ENCODE measurements around the gene DNAJB6.
A peak's percentile ranks its signal among the peaks of the same experiment; 100 is the strongest.

The DNAJB6 gene

DNA sequence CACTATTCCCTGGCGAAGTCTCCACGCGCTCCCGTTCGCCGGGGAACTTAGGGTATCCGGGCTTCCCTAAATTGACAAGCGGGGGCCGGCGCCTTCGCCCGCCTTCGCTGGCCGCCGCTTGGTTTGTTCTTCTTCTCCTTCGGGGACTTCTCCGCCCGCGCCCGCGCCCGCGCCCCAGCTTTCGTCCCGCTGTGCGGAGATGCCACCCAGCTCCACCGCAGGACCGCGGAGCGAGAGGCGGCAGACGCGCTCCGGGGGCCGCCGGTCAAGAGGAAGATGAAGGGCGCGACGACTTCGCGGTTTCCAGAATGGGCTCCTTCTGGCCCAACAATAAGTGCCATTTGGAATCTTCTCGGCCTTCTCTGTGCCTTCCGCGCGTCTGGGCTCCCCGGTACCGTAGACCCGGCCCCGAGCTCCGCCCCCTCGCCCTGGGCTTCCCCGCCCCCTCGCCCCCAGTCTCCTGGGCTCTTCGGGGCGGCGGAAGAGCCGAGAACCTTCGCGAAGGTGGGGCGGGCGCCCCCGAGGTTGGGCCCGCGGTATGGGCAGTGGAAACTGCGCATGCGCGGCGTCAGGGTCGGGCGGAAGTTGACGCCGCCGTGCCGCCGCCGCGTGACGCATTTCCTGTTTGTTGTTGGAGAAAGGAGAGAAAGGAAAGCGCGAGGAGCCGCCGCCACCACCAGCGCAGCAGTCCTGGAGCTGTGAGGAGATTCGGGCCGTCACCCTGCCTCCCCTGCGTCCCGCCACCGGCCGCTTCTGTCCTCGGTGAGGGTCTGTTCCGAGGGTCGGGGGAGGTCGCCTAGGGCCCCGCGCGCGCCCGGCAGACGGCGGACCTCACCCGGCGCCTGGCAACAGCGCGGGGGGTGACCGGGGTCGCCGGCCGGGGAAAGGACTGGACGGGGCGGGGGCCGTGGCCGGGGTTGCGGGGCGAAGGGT is at the start of gene DNAJB6:
Gene DNAJB6 (plus strand): TSS at position 622 of the 933 bp plus-strand sequence. CDS start 21,569 bp downstream, outside the sequence.
- TF ChIP-seq, protein P1, sequence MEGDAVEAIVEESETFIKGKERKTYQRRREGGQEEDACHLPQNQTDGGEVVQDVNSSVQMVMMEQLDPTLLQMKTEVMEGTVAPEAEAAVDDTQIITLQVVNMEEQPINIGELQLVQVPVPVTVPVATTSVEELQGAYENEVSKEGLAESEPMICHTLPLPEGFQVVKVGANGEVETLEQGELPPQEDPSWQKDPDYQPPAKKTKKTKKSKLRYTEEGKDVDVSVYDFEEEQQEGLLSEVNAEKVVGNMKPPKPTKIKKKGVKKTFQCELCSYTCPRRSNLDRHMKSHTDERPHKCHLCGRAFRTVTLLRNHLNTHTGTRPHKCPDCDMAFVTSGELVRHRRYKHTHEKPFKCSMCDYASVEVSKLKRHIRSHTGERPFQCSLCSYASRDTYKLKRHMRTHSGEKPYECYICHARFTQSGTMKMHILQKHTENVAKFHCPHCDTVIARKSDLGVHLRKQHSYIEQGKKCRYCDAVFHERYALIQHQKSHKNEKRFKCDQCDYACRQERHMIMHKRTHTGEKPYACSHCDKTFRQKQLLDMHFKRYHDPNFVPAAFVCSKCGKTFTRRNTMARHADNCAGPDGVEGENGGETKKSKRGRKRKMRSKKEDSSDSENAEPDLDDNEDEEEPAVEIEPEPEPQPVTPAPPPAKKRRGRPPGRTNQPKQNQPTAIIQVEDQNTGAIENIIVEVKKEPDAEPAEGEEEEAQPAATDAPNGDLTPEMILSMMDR (IDR thresholded peaks at IDR 0.05) = no peak
- H3K27ac ChIP-seq = peak within 1 kb of the TSS; percentile 87 to 97
- no peaks in the 10 kb centered on the region for H3K9me3 ChIP-seq
- intact Hi-C loops (cut with DNase I; ENCODE audit: low total_unique reads) = loop anchor here (5.0 kb wide), 1 partner anchor 64 kb away; no protein-coding TSS in a partner anchor
- no peaks in the 10 kb centered on the region for H3K27me3 ChIP-seq
- H3K36me3 ChIP-seq = no peaks in the 10 kb centered on the region
- peaks cover 4 to 46% (median 25%) of the 10 kb centered on the region in 4 donors for H3K4me1 ChIP-seq
- peak; percentile 90 to 96 for DNase-seq
- peak within 1 kb of the TSS; percentile 87 to 94 for H3K4me3 ChIP-seq

DNA sequence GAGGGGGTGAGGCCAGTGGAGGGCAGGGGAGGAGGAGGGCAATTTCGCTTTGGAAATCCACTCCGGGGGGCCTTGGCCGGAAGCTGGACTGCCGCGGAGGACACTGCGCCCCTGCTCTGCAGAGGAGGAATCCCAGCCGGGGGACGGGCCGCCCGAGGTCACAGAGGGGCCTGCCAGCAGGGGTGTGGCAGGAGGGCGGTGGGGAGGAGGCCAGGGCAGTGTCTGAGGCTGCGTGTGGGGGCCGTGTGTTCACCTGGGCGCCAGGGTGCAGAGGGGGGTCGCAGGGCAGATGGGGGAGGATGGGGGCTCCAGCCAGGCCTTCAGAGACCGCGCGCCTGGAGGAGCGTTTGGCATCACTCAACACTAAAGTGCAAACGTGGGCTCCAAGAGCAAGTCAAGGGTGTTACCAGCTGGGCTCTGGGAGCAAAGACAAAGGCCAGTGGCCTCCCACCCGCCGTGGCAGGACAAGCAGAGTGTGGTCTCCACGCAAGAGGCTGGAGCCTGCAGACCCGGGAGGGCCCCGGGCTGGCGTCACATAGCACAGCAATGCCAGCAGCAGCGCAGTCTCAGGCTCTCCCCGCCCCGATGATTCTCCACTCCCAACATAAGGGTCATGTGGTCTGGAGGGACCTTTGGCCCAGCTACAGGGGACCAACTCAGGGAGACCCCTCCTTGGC is 45.3 kb upstream of the DNAJB6 start:
- no peak for DNase-seq
- intact Hi-C loops (cut with DNase I; ENCODE audit: low total_unique reads) = no loop called here
- no peaks in the 10 kb centered on the region for H3K4me1 ChIP-seq
- H3K27me3 ChIP-seq = peaks cover 0 to 32% of the 10 kb centered on the region in 2 donors
- no peak overlapping the region for H3K27ac ChIP-seq
- H3K4me3 ChIP-seq = no peak overlapping the region
- TF ChIP-seq, protein P1 (IDR thresholded peaks at IDR 0.05) = no peak
- no peaks in the 10 kb centered on the region for H3K9me3 ChIP-seq
- H3K36me3 ChIP-seq = no peaks in the 10 kb centered on the region

DNA sequence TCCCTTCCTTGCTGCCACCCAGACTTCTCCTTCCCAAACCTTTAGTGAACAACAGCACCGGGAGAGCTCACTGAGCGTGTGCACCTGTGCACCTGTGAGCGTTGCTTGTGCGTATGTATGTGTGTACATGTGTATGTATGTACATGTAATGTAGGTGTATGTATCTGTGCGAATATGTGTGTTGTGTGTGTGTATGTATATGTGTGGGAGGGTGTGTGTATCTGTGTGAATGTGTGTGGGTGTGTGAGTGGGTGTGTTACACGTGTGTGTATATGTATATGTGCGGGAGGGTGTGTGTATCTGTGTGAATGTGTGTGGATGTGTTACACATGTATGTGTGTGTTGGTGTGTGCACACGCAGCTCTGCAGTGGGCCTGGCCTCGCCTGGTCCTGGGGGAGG is 44.5 kb upstream of the DNAJB6 start:
- H3K4me3 ChIP-seq = no peak overlapping the region
- peaks cover 0 to 32% of the 10 kb centered on the region in 2 donors for H3K27me3 ChIP-seq
- no peaks in the 10 kb centered on the region for H3K36me3 ChIP-seq
- intact Hi-C loops (cut with DNase I; ENCODE audit: low total_unique reads) = no loop called here
- no peaks in the 10 kb centered on the region for H3K9me3 ChIP-seq
- no peak overlapping the region for H3K27ac ChIP-seq
- no peaks in the 10 kb centered on the region for H3K4me1 ChIP-seq
- no peak for DNase-seq
- TF ChIP-seq, protein P1 (IDR thresholded peaks at IDR 0.05) = no peak

DNA sequence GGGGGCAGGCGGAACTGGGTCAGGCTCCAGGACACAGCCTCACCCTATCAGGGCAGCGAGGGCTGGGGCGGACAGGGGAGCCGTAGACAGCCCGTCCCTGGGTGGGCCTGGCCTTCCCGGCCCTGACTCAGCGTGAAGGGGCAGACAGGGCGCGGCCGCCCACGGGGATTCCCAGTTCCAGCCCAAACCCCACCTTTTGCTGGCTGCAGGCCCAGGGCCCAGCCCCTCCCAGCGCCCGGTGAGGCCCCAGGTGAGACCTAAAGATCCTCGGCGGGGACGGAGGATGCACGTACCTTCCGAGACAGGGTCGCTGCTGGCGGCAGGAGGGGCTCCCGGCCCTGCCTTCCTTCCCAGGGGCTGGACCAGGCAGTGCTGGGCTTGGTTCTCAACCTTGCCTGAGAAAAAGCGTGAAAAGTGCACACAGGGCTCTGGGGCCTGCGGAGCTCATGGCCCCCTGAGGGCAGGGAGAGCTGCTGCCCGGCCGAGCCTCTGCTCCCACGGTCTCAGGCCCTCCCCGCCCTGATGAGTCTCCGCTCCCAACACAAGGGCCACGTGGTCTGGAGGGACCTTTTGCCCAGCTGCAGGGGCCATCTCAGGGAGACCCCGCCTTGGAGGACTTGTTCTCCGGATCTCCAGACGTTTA is 43.9 kb upstream of the DNAJB6 start:
- Histone ChIP-seq H3K9me3 (no peaks in the 10 kb centered on the region), H3K27ac (no peak overlapping the region), H3K36me3 (no peaks in the 10 kb centered on the region), H3K4me1 (no peaks in the 10 kb centered on the region), H3K27me3 (peaks cover 0 to 33% of the 10 kb centered on the region in 2 donors), H3K4me3 (no peak overlapping the region)
- intact Hi-C loops (cut with DNase I; ENCODE audit: low total_unique reads) = no loop called here
- DNase-seq = no peak
- TF ChIP-seq, protein P1 (IDR thresholded peaks at IDR 0.05) = no peak

DNA sequence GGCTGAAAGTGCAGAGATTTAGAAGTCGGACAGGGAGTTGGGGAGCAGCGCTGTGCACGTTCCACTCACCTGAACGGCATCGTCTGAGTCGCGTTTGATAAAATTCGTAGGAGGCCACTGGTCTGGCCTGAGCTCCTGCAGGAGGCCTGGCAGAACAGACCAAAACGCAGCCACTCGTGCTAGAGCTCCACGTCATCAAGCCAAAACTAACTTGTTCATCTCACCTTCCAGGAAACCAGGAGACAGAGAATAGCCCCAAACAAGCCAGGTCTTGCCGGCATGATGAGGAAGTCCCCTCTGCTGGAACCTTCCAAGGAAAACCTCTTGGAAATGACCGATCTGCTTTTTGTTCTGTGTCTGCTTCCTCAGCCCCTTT is 43.4 kb upstream of the DNAJB6 start:
- TF ChIP-seq, protein P1 (IDR thresholded peaks at IDR 0.05) = no peak
- intact Hi-C loops (cut with DNase I; ENCODE audit: low total_unique reads) = no loop called here
- H3K4me1 ChIP-seq = no peaks in the 10 kb centered on the region
- H3K4me3 ChIP-seq = no peak overlapping the region
- no peaks in the 10 kb centered on the region for H3K9me3 ChIP-seq
- peaks cover 0 to 34% of the 10 kb centered on the region in 2 donors for H3K27me3 ChIP-seq
- no peaks in the 10 kb centered on the region for H3K36me3 ChIP-seq
- H3K27ac ChIP-seq = no peak overlapping the region
- no peak for DNase-seq

All from tibial artery (tissue), 4 donors.